HG03280 (cell line): ENCODE measurements around the gene CNRIP1.

ENCODE experiments used
- ATAC-seq: cut with Tn5 transposase; IDR thresholded peaks from one replicate; pipeline ENCODE4 v1.9.1; 2021; ENCODE audit warnings: mild to moderate bottlenecking, moderate library complexity; ENCODE audit not compliant: unreplicated experiment

CNRIP1 gene

DNA sequence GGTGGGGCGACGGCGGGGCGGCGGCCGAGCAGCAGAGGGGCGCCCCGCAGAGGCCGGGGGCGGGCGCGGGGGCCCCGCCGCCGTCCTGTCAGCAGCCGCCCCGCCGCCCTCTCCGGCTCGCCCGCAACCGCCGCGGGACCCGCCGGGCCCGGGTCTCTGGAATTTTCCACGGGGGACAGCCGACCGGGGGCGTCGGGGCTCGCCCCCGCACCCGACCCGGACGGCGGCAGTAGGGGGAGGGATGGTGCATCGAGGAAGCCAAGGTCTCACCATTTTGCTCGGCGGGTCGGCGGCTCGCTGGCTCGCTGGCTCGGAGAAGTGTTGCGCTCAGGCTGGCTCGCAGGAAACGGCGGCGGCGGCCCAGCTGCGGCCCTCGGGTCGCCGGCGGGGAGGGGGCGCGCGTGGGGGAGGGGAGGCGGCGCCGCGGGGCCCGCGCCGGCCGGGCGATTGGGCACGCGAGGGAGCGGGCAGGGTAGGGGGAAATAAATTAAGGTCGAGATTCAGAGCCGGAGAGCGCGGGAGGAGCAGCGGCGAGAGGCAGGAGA is 67.8 kb downstream of the CNRIP1 start:
- ATAC-seq: peak; percentile 10

DNA sequence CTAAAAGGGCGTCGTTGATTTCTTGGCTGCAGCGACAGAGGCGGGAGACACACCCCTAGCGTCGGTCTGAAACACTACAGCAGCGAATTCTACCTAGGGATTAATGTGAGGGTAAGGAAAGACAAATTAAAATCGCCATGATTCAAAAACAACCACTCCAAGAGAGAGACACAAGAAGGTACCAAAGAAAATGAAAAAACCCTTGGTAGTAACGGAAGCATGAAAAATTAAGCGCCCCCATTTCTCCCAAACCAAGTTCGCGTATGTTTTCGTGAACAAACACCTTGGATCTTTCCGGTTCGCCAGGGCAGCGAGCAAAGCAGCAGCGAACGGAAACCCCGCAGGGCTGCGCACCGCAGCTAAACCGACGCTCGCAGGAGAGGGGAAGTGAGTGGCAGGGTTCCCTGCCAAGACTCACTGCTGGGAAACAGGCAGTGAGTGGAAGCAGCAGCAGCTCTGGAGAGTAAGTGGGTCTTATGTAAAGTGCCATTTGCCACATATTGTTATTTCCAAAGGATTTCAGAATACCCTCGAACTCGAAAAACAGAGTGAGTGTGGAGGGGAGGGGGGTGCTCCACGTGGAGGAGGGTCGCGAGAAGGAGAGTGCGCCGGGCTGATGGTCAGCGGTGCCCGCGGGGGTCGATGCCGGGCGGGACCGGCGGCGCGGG is 68.4 kb downstream of the CNRIP1 start:
- peak; percentile 53 for ATAC-seq

DNA sequence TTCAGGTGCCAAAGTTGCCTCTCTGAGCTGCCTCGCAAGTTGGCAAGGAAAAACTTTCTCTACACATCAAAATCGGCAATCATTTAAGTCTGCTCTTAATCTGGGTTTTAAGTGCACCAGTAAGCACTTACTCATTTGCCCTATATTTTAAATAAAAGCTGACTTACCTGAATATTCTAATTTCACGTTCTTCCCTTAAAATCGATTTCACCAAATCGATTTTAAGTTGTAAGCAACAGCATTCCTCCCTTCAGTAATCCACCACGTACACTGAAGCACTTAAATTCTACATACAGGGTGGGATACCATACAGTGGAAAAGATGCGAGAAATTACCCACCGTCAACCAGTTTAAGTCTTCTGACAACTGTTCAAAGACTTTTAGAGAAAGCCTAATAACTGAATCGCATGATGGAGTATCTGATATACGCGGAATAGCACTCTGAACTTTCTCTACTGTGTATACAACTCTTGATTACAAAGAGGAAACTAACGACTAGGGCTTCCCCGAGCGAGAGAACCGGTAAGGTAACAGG is 69.0 kb downstream of the CNRIP1 start:
- no peak for ATAC-seq

DNA sequence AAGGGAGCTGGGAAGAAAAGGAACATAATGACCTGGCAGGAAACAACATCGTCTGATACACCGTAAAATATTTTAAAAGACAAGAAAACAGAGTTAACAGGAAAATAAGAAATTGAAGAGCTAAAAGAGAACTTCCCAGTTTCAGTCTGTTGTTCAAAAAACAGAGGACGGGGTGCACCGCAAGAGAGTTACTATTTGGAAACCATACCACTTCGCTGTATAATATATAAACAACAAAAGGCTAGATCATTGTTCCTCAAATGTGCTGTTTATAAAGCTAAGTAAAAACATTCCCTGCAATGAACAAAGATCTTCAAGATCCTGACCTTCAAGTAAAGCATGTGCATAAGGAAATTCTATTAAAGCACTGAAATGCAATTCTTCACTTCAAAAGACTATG is 69.6 kb downstream of the CNRIP1 start:
- ATAC-seq: no peak

DNA sequence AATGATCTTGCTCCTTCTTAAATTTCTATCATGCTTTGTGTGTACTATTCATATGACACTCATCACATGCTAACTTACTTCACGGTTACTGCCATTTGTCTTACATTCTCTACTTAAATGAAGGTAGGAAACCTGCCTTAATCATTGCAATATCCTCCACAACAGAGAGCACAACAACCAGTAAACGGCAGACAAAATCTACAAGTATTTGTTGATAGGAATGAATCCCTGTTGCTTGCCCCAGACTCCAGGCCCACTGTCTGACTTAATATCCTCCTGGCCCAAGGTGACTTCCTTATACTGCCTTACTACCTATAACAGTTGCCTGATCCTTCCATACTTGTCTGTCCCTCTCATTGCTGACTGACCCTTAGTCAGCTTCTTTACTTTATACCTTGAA is 70.9 kb downstream of the CNRIP1 start:
- ATAC-seq: no peak

DNA sequence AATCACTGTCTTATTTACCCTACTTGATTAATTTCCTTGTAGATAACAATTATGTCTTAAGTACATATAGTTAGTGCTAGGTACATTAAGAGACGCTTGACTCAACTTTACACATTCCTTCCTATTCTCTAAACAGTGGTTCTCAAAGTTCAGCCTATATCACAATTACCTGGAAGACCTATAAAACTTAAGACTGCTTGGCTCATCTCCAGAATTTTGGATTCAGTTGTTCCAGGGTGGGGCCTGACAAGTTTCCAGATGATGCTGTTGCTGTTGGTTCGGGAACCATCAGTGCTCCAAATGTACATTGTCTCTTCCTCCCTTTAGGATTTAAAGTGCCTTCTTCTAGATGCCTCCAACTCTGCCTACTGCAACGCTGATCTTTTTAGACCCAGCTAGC is 71.4 kb downstream of the CNRIP1 start:
- no peak for ATAC-seq

DNA sequence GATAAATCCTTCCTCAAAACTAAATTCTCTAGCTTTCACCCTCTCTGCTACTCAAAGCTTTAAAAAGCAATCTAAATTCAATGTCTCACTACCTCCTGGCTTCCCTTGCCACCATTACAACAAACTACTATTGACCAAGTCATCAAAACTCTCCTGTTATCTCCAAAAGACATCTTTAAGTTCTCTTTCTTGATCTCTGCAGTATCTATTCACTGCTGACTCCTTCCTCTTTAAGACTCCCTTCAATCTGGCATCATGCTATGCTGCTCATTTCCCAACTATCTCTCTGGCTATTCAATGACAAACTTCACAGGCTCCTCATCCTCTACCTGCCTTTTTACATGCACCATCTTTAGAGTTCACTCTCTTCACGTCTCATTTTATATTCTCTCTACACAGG is 73.4 kb downstream of the CNRIP1 start:
- ATAC-seq: no peak

DNA sequence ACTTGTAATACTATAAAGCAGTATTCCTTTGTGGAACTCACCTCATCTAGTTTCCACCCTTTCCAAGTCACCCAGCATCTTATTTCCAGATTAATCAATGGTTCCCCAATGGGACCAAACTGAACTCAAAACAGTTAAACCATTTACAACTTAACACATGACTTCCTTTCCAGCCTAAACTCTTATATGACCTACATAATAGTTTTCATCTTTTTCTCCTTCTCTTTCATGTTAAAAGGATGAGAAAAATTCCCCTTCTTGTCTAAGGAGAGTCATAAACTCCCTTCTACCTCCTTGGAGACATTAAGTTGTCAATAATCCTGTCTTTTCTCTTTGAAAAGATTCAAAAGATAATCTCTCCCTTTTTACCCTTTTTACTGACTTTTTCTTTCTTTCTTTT is 74.1 kb downstream of the CNRIP1 start:
- ATAC-seq: no peak

DNA sequence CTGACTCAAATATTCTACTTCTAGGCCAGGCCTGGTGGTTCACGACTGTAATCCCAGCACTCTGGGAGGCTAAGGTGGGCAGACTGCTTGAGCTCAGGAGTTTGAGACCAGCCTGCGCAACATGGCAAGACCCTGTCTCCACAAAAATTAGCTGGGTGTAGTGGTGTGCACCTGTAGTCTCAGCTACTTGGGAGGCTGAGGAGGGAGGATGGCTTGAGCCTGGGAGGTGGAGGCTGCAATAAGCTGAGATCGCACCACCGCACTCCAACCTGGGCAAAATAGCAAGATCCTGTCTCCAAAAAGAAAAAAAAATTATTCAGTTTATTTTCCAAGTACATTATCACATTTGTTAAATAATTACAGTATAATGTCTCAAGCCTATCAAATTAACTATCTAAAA is 74.7 kb downstream of the CNRIP1 start:
- no peak for ATAC-seq

DNA sequence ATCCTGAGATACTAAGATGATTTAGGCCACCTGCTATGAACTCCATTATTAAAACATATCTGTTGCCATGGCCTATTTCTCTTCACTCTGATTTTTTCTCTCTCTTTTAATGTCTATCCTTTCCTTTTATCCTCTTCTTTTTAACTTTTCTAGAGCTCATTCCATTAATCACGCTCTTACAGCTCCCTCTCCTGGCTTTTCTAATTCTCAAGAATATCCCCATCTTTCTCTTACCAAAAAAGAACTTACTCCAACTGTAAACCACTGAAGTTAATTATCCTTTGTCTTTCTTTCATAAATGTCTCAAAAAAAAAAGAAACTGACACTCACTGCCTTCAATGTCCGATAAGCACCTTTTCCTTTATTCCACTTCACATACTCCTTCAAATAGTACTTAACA is 75.3 kb downstream of the CNRIP1 start:
- ATAC-seq: no peak
